PFSK-1 (cell line): Measurements from ENCODE around the gene OR2D3.

Source experiments
- FOXP2 ChIP-seq: optimal IDR thresholded peaks from 2 replicates; pipeline ENCODE3; 2011; ENCODE audit warnings: borderline replicate concordance, control low read depth, inconsistent platforms; ENCODE audit not compliant: insufficient read depth; ENCODE audit errors: extremely low read length, extremely low read depth
- POLR2AphosphoS5 ChIP-seq: IDR thresholded peaks from 2 replicates; pipeline ENCODE4 v1.6.1; 2012; ENCODE audit warnings: low read depth, mild to moderate bottlenecking, control low read depth, low read length, moderate library complexity
- REST ChIP-seq, 2 experiments: IDR thresholded peaks; 2 replicates each; pipeline versions ENCODE4 v1.6.1 to v1.8.0; 2011 to 2012; ENCODE audit warnings: low read depth in 2 of 2, low read length in 2 of 2, control low read depth in 1 of 2, inconsistent platforms in 1 of 2, mild to moderate bottlenecking in 1 of 2, moderate library complexity in 1 of 2; ENCODE audit not compliant: insufficient read depth in 1 of 2
- SIN3A ChIP-seq: IDR thresholded peaks from 2 replicates; pipeline ENCODE4 v1.6.1; 2012; ENCODE audit warnings: mild to moderate bottlenecking, low read length, moderate library complexity, borderline replicate concordance; ENCODE audit not compliant: insufficient read depth
- TAF1 ChIP-seq: IDR thresholded peaks from 2 replicates; pipeline ENCODE4 v1.6.1; 2012; ENCODE audit warnings: low read length, control low read depth, borderline replicate concordance; ENCODE audit not compliant: insufficient read depth

The OR2D3 gene

GRCh38 chr11:6882751-6883150 lies 38.1 kb upstream of the OR2D3 start:
- TF ChIP-seq SIN3A (no peak), FOXP2 (no peak), TAF1 (no peak), REST (IDR thresholded peaks at IDR 0.05; ENCODE audit: insufficient read depth in 1 of 2, low read depth in 2 of 2, low read length in 2 of 2) (no peak), POLR2AphosphoS5 (no peak)

- no peak for TF ChIP-seq SIN3A
- no peak for TF ChIP-seq TAF1
Observed at GRCh38 chr11:6888830-6889229, 32.0 kb upstream of the OR2D3 start.

GRCh38 chr11:6889835-6890234 lies 31.0 kb upstream of the OR2D3 start:
- TF ChIP-seq TAF1 (no peak), POLR2AphosphoS5 (no peak), FOXP2 (no peak), SIN3A (no peak)

GRCh38 chr11:6892400-6892799 lies 28.4 kb upstream of the OR2D3 start, which contains the start of gene OR2D2:
Gene OR2D2, minus strand, starts transcription at chr11:6892500. Its CDS starts 0 bp downstream, at chr11:6892500.
- no peak for TF ChIP-seq REST (IDR thresholded peaks at IDR 0.05; ENCODE audit: insufficient read depth in 1 of 2, low read depth in 2 of 2, low read length in 2 of 2)
- no peak for TF ChIP-seq FOXP2
- no peak for TF ChIP-seq SIN3A
- TF ChIP-seq POLR2AphosphoS5, result no peak
- no peak for TF ChIP-seq TAF1

- TF ChIP-seq SIN3A, result no peak
- TF ChIP-seq TAF1, result no peak
- TF ChIP-seq FOXP2, result no peak
- TF ChIP-seq REST (IDR thresholded peaks at IDR 0.05; ENCODE audit: insufficient read depth in 1 of 2, low read depth in 2 of 2, low read length in 2 of 2), result no peak
- no peak for TF ChIP-seq POLR2AphosphoS5
Observed at GRCh38 chr11:6894097-6894496, 26.7 kb upstream of the OR2D3 start.

GRCh38 chr11:6895010-6895409 lies 25.8 kb upstream of the OR2D3 start:
- no peak for TF ChIP-seq TAF1
- TF ChIP-seq POLR2AphosphoS5, result no peak
- TF ChIP-seq FOXP2, result no peak
- no peak for TF ChIP-seq REST (IDR thresholded peaks at IDR 0.05; ENCODE audit: insufficient read depth in 1 of 2, low read depth in 2 of 2, low read length in 2 of 2)
- no peak for TF ChIP-seq SIN3A
